Stimulated activated CD4-positive, alpha-beta T cell treated with anti-CD3 and anti-CD28 coated beads, TNF-alpha, amount 100 ng/mL, for 48 hours (primary cell): ENCODE results near the gene IFI16.
"Not testable (repeated sequence)": the region's sequence is repeated elsewhere in the genome, so short reads cannot be mapped to it uniquely, and the experiment has no call there.

Experiments used
- DNase-seq, 3 donors: peaks; one replicate each; pipeline ENCODE4 v3.0.0-alpha.2; 2020; ENCODE audit warnings: low read depth in 3 of 3

IFI16 gene

DNA sequence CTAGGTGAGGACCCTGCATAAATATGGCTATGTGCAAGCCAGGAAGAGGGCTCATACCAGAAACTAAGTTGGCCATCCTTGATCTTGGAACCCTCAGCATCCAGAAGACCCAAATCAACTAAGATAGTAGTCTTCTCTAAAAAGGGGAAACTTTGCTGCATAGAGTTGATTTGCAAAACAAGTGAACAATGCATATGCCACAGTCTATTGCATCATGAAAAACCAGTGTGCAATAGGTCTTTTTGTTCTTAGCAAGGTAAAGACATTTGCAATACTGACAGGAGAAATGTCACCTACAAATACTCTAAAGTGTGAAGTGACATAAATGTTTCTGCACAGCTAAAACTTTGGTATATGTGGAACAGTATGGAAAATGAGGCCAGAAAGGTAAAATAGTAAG lies 2.0 kb upstream of the IFI16 start:
- no peak for DNase-seq

DNA sequence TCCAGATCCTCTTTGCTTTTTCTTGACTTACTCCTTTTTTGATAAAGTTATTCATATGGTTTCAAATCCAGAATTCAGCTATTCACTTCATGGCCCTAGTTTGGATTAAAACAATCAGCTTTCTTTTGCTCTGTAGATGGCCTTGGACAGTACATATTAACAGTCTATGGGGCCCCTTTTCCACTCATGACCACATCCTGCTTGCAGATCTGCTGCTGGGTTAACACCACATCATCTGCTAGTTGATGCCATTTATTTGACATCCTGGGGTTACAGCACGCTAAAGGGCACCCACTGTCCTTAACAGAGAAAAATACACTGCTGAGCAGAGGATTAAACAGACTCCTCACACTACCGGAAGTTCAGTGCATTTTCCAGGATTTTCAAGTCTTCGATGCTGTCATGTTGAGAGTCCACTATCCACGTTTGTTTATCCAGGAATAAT lies 941 bp upstream of the IFI16 start:
- DNase-seq, result peak in 2 of 3 donors; percentile 36 to 55

DNA sequence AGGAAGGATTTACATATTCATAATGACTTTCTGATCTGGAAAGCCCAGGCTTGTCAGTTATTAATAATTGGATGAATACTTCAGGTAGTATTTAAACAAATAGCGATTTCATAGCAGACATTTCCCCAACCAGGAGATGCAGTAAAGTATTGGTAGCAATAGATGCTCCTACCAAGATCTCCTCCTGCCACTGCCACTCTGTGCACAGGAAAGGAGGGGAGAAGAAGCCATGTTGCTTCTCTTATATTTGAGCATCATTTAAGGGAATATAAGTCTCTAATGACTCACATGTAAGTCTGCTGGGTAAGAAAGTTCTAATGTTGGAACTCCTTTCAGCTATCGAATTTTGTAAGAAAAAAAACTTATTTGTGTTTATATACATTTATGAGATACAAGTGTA lies 420 bp upstream of the IFI16 start:
- DNase-seq, result no peak

DNA sequence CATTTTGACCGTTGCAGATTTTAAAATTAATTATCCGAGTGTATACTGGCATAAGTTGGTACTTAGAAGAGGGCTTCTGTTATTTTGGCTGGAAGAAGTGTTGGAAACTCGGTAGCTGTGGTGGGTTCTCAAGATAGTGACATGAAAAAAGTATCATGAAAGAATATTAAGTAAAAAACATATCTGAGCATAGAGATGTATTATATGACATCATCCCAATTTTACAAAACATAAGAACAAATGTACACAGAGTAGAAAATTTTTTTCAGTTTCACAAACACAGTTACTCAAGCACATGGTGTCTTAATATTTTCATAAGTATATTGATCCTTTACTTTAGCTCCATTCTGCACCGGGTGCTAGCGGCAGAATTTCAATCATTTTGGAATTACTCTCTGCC lies 684 bp downstream of the IFI16 start:
- no peak for DNase-seq

DNA sequence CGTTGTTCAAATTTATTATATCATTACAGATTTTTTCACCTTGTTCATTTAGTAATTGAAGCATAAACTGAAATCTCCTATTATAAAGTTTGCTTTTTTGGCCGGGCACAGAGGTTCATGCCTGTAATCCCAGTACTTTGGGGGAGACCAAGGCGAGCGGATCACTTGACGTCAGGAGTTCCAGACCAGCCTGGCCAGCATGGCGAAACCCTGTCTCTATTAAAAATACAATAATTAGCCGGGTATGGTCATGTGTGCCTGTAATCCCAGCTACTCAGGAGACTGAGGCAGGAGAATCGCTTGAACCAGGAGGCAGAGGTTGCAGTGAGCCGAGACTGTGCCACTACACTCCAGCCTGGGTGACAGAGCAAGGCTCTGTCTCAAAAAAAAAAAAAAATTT lies 1.3 kb downstream of the IFI16 start:
- not testable (repeated sequence) for DNase-seq

DNA sequence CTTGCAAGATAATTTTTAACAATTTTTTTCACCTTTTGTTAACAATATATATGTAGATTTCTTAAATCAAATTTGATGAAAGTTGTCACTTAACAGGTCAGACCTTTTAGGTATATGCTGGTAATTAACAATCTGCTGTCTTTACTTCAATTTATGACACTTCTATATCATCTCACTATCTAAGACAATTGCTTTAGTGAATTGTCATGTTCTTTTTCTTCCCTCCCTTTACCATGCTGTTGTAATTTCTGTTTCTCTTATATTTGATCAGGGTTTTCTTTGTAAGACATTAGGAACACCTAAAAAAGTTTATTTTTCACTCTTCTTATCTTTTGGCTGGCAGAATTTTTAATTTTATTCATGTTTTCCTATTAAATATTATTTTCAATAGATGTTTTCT lies 2.0 kb downstream of the IFI16 start:
- no peak for DNase-seq

DNA sequence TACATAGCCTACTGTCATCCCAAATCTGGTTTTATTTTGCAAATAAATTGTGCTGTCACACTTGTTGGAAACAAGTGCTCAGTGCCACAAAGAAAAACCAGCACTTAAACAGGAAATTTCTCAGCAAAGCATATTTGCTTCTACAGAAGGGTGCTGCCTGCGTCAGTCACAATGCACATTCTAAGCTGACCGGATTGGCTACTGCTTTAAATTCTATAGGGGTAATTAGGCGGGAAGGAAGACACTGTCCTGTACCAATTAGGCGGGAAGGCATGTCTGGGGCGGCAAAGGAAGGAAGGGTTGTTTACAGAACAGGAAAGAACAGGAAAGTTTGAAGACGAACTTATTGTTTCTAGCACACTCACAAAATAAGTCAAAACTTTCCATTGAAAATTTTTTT lies 2.8 kb downstream of the IFI16 start:
- peak in 2 of 3 donors; percentile 41 to 69 for DNase-seq

DNA sequence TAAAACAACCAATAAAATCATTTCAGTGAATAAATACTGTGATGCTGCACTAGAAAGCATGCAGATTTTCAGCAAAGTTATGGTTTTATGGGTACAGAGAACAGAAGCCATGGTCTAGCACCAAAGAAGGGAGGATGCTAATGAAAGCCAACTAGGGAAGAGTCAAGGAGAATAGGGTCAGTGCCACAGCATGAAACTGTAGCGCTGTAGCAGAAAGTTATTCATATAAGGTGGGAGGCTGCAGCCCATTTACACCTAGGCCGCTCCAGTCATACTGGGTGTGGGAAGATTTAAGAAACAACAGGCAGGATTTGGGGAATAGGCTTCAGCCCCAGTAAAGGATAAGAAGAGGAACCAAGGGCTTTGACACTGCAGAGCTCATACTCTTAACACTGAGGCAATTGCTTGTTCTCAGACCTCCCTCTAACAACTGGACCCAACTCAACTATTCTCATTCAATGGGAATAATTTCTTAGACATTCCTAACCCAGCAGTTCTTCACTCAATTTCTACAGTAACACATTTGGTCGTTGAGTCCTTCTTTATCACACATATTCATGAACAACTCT lies 4.4 kb downstream of the IFI16 start:
- no peak for DNase-seq

DNA sequence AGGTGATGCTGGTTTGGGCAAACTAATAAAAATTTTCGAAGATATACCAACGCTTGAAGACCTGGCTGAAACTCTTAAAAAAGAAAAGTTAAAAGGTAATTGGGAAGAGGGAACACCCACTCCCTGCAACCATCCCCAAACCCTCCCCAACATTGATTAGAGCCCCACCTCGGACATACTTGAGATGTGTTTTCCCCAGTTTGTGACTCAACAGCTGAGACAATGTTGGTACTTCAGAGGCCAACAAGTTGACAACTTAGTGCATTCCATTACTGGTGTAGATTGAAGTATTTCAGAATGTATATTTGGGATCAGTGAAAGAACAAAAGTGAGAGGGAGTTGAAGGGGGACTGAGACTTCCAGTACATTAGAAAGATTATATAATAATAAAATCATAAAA lies 5.1 kb downstream of the IFI16 start:
- DNase-seq, result no peak

DNA sequence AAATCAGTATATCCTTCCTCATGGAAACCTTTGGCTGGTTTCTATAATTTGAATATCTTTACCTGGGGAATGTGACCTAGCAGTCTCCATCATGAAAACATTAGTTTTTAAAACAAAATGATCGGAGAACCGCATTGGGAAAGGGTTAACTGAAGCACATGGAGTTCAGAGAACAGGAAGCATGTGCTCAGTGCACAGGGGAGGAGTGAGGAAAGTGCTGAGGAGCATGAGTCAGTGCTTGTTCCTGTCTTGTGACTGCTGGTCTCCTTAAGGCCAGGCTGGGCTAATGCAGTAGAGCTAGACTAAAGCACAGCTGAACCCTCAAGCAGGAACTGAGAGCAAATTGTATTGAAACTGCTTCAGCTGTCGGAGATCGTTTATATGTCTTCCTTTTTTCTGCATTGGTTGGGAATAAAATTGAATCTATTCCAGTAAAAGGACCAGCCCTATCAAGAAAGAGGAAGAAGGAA lies 5.8 kb downstream of the IFI16 start:
- peak; percentile 41 to 62 (median 60) for DNase-seq

DNA sequence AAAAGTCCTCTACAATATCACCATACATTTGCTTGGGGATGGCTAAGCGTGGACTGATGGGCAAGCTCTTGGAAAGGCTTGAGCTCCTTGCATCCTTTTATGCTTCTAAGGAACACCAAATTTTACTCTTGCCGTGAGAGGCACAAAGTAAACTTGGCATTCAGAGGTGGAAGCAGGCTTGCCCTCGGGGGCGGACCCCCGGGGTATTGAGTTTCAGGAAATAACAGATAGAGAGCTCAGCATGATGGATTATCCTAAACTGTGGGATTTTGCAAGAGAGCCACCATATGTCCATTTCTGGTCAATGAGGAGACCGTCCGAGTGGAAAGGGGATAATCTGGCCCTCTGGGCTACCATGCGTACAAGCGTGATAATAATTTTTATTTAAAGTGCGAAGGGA lies 14.0 kb downstream of the IFI16 start:
- DNase-seq, result no peak

DNA sequence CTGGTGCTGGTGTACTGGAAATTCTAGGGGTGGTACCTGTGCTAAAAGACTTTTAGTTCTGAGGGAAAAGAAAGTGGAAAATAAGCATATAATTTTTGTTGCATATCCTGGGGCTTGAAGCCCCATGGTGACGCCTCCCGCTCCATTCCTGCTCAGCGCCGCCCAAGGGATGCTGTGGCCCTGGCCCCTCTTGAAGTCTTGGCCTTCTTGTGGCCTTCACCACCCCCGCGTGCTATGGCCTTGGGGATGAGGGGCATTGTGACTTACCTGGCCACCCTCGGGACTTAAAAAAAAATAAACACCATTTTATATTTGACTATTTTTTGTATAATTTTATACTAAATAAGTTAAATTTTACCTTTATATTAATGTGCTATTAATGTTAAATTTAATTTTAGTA lies 15.3 kb downstream of the IFI16 start:
- DNase-seq, result no peak

DNA sequence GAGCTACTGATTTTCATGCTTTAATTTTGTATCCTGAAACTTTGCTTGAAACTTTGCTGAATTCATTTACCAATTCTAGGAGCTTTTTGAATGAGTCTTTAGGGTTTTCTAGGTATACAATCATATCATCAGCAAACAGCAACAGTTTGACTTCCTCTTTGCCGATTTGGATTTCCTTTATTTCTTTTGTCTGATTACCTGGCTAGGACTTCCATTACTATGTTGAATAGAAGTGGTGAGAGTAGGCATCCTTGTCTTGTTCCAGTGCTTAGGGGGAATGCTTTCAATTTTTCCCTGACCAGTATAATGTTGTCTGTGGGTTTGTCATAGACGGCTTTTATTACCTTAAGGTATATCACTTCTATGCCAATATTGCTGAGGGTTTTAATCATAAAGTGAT lies 17.1 kb downstream of the IFI16 start:
- DNase-seq, result not testable (repeated sequence)

DNA sequence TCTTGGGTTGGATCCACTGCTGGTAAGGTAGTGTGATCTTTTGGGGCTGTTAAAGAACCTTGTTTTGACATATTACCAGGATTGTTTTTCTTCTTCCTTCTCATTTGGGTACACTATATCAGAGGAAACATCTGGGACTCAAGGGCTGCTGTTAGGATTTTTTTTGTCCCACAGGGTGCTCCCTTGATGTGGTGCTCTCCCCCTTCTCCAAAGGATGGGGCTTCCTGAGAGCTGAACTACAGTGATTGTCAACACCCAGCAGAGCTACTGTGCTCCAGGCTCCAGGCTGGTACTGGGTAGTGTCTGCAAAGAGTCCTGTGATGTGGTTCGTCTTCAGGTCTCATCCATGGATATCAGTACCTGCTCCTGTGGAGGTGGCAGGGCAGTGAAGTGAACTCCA lies 20.6 kb downstream of the IFI16 start:
- DNase-seq, result no peak

DNA sequence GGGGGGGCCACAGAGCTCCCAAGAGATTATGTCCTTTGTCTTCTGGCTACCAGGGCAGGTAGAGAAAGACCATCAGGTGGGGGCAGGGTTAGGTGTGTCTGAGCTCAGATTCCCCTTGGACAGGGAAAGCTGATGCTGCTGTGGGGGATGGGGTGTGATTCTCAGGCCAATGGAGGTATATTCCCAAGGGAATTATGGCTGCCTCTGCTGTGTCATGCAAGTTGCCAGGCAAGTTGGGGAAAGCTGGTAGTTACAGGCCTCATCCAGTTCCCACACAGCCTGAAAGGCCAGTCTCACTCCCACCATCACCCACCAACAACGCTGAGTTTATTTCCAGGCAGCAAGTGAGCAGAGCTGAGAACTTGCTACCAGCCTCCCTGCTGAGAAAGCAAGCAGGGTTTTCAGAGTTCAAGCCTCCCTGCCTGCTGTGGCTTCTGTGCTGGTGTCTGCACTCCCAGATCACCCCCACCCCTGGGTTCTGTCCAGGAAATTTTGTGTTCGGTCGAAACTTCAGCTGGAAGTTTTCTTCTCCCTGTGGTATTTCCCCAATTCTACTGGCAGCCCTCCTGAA lies 21.3 kb downstream of the IFI16 start:
- no peak for DNase-seq

DNA sequence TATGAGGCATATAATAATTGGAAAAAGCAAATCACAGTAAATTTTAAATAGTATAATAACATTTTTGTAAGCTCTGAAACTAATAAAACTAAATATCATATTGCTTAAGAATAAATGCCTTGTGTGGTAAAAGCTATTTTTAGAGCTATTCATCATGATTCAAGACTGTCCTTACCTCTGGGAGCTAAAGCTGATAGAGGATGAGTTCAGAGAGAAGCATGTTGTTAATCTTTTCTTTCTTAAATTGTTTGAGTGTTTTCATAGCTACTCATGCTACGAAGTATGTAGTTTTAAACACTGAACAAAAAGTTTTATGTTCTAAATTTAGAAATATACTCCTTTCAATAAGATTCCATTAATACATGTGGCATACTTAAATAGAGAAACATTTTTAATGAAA lies 30.5 kb downstream of the IFI16 start:
- no peak for DNase-seq

DNA sequence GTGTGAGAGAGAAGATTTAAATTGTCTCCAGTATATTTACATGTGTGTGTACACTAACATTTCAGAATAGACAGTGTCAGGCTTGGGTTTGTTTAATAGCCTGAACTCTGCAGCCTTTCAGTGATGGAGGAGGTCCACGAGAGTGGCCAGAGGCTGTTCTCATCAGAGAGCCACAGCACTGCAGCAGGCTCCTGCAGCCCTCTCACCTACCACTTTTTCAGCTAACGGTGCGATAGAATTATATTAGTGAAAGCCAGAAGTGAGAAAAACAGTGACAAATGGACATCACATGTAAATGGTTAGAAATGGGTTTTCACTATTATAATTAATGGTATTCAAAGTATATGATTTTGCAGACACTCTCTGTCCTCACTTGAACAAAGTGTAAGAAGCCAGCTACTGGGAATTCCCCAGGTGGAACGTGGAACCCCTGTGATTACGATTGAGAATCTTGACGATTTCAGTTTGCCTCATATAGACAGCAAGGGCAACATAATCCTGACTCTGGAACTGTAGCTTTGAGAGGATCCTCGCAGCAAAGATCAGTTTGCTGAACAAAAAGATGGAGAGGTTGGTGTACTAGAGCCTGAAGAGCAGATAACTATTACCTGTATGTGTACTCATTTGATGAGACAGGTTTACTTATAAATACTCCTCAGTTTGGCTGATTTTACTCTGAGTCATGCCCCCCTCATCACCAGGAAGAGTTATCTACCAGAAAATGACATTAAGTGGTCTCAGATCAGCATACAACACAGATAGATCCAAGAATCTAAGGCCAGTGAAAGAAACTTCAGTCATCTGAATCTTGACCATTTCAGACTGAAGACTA lies 31.4 kb downstream of the IFI16 start:
- no peak for DNase-seq

DNA sequence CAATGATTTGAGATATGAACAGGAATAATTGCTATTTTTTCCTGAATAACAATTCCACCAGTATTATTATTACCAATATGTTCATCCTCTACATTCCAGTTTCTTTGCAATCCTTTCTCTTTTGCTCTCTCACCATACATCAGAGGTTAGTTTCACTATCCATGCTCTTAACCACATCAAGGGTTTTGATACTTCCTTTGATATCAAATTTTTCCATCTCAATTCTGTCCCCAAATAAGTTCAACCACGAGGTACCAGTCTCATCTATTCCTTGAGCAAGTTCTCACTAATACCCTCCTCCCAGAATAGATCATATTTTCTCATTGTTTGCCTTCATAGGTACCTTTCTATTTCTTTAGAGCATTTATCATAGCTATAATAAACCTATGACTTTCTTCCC lies 36.8 kb downstream of the IFI16 start:
- not testable (repeated sequence) for DNase-seq

DNA sequence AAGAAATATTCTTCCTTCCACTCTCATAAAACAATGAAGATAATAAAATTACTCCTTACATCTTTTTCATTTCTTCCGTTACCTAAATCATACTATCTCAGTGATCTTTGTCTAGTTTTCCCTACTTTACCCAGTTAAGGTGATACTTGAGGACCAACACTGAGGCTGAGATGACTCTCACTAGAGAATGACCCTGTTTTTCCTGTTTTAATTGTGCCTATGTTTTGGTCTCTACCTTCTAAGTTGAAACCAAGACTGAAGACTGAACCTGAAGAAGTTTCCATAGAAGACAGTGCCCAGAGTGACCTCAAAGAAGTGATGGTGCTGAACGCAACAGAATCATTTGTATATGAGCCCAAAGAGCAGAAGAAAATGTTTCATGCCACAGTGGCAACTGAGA lies 41.7 kb downstream of the IFI16 start:
- no peak for DNase-seq

DNA sequence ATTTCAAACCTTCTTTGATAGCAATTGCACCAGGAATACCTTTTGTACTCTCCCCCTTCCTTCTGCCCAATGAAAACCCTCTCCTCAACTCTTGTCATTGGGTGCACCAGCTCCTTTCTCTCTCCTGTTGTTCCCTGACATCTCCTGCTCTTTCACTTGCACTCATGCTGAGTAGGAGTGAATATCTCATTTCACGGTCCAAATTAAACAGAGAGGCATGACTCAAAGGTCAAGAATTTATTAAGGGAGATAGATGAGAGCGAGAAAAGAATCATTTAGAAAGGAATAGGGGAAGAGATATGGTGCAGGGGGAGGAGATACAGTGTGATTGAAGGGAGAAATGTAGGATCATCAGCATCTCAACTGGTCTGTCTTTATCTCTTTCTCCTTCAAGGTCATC lies 44.7 kb downstream of the IFI16 start:
- DNase-seq, result no peak

DNA sequence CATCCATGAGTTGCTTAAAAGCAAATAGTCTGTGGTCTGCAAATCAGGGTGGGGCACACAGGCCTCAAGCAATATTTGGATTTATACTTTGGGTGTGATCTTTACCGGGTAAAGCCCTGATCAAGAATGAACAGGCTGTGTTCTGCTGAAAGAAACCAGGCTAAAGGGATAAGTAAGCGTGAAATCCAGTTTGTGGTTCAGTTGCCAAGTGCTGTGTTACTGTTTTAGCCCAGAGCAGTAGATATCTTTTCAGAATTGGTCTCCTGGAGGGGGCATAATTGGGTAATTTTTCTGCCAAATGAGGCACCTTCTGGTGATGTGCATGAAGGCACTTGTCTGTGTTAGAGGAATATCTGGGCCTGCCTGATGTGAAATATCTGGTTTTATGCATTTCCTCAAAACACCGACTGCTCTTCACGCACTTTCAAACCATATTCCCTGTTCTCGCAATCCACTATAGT lies 45.5 kb downstream of the IFI16 start:
- no peak for DNase-seq

DNA sequence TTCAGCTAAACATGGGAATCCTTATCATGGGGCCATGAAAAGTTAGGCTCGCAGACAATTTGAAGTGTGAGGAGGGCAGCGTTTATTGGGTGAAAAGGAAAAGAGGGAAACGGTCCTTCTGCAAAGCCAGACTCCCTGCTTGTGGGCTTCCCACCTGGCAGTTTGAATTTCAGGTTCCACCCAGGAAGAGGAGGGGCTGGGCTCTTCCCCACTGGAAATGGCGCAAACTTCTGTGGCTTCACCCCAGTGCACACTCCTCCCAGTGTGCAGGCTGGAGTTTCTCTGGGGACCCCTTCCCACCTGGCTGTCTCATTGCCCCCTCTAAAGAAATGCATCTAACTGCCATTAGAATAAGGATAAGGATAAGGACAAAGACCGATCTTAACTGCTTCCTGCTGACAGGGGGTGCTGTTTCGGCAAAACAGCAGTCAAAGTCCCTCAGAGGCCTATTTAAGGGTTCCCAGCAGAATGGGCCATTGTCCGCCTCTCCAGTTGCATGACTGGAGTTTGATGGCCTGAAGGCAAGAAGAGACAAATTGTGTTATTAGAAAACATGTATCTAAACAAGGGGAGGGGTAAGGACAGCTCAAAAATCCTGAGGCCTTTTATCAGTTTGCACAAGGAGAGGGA lies 46.5 kb downstream of the IFI16 start:
- DNase-seq, result no peak

DNA sequence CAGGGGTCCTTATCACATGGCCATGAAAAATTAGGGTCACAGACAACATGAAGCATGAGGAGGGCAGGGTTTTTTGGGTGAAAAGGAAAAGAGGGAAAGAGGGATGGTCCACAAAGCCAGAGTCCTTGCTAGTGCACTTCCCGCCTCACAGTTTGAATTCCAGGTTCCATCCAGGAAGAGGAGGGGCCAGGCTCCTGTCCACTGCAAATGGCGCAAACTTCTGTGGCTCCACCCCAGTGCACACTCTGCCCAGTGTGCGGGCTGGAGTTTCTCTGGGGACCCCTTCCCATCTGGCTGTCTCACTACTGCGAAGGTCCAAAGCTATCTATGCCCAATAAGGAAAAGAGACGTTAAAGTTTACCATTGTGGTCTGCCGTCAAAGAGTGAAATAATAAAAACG lies 49.0 kb downstream of the IFI16 start:
- no peak for DNase-seq
